ENCODE results near the gene FITM1.

Gene FITM1, protein sequence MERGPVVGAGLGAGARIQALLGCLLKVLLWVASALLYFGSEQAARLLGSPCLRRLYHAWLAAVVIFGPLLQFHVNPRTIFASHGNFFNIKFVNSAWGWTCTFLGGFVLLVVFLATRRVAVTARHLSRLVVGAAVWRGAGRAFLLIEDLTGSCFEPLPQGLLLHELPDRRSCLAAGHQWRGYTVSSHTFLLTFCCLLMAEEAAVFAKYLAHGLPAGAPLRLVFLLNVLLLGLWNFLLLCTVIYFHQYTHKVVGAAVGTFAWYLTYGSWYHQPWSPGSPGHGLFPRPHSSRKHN

DNA sequence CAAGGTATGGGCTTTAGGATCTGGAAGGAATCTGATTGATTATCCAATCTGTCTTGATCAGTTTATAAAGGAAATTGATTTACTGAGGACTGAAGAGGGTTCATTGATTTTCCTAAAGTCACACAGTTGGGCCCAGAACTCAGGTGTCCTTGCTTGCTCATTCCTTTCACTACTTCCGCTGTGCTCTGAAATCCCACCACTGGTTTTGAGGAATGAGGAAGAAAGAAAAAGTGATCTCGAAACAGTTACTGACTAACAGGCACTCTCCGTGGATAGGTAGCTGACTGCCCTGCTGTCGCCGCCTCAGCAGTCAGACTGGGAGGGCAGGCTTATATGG lies at the start of gene FITM1:
Gene FITM1, plus strand, starts transcription at position 280 of the 337 bp plus-strand sequence. CDS start 905 bp downstream, outside the sequence.
- DNase-seq, result no peak

DNA sequence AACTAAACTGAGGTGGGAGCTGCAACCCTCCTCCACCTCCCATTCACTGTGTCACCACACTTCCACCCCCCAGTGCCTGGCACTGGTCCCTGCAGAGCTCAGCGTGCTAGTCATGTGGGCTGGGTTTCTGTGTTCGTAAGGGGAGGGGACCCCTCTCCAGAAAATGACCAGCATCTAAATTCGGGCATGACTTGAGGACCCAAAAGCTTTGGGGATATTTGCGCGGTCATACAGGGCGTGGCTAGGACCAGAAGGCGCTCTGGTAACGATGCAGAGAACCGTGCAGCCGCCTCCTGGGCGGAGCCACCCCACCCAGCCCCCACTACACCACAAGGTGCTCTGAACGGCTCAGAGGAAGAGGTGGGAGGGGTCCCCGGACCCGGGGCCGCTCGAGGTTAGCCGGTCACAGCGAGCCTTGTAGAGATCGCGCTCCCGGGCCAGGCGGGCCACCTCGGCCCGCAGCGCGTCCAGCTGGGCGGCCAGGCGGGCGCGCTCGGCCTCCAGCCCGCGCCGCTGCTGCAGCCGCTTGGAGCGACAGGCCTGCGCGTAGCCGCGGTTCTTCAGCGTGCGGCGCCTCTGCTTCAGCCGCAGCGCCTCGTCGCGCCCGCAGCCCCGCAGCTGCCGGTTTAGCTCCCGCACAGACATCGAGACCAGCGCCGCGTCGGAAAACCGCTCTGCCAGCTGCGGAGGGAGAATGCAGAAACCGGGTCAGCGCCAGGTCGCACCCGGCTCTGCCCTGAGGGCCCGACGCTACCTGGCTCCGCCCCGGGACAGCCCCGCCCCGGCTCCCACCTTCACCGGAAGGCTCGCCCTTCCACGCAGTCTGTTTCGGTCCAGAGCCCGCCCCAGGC lies 49.3 kb upstream of the FITM1 start:
- no peak for DNase-seq

DNA sequence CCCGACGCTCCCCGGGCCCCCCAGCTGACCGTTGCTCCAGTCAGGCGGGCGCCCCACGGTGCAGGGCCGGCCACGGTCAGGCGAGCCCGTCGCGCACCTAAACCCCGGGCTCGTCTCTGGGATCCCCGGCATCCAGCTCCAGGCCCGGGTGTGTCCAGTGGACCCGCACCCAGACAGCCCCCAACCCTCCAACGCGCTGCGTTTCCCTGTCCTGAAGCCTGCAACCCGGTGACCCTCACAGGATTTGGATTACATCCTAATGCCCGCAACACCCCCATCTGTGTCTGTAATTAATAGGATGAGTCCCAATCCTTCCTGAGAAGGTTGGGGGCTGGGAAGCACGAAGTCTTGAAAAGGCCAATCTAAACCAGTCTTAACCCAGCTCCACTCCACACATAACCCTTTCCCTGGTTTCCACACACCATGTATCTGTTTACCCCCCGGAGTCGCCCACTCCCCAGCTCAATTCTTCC lies 48.7 kb upstream of the FITM1 start:
- no peak for DNase-seq

DNA sequence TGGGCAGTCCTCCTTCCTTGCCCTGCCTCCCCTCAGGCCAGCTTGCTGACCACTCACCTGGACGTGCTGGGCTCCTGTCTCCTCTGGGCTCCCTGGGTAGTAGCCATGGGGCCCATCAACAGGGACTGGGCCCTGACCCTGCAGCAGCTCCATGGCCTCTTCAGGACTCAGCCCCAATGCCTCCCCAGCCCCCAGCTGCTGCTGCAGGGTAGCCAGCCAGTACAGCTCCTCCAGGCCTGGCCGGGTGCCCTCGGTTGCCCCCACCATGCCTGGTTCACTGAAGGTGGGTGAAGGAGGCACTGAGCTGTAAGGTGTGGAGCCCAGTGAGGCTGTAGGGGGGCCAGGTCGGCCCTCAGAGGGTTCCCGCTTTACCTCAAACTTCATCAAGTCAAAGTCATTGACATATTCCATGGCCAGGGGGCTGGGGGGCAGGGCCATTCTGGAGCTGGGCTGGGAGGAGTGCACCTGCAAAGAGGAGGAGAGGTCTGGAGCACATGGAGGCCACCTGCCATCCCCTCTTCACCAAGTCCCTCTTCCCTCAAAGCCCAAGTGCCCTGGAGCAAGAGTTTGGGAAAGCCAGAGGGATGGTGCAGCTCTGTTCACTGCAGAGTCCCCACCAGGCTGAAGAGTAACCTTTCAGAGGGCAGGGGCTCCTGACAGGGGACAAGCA lies 47.9 kb upstream of the FITM1 start:
- DNase-seq, result no peak

DNA sequence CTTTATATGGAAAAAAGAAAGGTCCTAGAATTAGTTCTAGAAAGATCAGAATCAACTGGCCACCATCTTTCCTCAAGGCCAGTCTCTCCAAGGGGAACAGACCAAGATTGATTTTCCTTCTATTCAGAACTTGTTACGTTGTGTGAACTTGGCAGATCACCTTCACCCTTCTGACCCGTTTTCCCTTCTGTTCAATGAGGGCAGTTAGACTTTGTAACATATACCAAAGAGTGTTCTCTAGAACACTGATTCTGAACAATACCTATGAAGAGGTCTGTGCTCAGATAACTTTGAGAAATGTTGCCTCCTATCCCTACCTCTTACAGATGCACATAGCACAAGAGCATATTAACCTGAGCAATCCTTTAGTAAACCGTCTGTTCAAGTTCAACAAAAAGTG lies 47.0 kb upstream of the FITM1 start:
- no peak for DNase-seq

DNA sequence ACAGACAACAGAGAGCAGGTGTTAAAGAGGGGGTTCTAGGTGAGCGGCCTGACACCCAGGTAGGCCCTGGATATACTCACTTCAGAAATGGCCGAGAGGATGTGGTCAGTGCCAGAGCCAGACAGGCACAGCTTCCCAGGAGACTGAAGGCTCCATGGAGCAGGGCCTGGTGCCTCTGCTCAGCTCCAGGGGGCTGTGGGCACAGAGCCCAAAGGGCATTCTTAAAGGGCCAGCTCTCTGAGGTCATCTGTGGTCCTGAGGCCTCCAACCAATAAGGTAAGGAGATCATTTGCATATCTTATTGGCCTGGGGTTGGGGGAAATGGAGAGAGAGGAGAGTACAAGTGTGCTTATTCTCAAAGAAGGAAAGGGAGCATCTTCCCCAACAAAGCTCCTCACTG lies 46.0 kb upstream of the FITM1 start:
- DNase-seq, result no peak

DNA sequence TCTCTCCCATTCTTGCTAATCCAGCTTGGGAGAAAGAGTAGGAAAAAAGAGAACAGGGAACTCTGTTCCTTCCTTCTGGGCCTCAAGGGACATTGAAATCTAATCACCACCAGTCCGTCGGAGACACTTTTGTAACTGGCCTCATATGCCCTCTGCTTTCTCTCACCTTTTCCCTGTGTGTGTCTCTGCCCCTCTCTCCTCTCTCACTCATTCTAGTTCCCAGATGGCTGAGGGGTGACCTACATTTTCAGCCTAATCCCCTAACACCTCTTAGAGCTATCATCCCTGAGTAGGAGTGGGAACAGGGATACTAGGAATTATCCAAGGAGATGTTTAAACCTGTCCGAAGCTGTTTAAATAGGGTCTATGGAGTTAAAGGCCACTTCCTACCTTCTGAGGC lies 45.2 kb upstream of the FITM1 start:
- DNase-seq, result no peak

DNA sequence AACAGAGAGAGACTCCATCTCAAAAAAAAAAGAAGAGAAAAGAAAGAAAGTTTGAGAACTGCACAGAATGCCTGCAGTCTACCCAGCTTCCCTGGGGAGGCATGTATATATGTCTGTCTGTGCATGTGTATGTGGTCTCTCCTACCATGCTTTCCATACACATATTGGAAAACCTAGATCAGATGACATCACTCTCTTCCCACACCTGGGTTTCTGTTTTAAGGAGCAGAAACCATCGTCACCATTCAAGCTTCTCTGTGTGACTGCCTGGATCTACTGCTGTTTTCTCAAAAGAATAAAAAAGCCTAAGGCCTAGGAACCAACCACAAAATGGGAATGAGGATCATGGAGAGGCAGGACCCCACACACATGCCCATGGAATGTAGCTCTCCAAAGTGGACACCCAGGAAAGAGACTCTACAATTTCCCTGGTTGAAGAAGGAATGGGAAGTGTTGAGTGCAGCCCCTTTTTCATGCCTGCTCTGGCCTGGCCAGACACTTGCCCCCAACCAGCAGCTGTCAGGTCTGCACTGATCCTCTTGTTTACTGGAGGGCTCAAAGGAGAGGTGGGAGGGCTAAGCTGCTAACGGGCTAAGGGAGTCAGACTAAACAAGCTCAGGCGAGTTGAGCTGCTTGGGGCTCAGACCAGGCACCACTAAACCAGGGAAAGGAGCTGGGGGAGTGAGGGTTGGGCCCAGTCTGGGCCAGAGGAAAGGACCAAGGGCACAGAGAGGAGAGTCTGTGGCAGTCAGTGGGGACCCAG lies 44.1 kb upstream of the FITM1 start:
- DNase-seq, result no peak

- DNase-seq, result no peak
These were observed 43.5 kb upstream of the FITM1 start for GRCh38 chr14:24087004-24087403.

DNA sequence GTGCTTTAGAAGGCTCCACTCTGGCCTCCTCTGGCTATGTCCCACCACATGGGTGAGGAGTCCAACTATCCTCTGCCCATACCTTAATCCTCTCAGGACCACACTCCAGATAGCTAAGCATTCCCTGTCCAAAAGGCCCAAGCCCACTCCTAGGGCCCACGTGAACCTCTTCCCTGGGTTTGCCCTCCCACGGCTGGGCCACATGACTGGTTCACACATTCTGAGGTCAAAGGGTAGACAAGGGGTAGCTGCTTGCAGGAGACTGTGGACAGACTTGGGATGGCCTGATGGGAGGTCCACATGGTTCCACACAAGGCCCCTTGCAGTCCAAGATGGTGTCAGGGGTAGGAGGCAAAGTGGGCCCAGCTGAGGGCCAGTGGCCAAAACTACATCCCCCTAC lies 42.4 kb upstream of the FITM1 start:
- no peak for DNase-seq

DNA sequence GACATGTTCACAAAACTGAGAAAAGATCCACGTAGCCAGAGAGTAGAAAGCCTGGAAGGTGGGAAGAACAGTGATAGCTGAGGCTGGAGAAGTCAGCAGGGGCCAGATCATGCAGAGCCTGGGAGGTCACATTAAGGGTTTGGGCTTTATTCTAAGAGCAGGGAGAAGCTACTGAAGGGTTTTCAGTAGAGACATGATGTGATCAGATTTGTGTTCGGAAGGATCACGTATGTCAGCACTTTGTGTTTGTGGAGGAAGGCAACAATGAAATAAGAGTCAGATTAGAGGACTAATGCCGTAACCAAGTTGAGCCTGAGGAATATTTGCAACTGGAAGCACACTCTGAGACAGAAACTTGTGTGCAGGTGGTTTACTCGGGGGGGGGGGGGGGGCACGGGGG lies 40.6 kb upstream of the FITM1 start:
- DNase-seq, result no peak

DNA sequence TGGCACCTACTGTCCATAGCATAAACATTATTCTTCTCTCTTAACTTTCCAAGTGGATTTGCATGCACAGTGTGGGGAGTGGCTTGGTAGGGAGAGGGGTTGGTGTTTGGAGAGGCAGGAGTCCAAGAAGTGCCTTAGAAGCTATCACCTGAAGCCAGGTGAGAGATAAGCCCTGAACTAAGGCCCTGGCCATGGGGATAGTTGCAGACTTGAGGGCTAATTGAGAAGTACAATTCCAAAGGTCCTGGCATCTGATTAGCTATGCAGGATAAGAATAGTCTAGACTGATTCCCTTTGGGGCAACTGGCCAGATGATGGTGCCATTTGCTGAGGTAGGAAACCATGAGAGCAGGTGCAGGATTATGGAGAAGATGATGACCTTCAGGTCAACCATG lies 38.4 kb upstream of the FITM1 start:
- DNase-seq, result no peak

- DNase-seq, result no peak
These were observed 37.8 kb upstream of the FITM1 start for GRCh38 chr14:24092505-24093206.

DNA sequence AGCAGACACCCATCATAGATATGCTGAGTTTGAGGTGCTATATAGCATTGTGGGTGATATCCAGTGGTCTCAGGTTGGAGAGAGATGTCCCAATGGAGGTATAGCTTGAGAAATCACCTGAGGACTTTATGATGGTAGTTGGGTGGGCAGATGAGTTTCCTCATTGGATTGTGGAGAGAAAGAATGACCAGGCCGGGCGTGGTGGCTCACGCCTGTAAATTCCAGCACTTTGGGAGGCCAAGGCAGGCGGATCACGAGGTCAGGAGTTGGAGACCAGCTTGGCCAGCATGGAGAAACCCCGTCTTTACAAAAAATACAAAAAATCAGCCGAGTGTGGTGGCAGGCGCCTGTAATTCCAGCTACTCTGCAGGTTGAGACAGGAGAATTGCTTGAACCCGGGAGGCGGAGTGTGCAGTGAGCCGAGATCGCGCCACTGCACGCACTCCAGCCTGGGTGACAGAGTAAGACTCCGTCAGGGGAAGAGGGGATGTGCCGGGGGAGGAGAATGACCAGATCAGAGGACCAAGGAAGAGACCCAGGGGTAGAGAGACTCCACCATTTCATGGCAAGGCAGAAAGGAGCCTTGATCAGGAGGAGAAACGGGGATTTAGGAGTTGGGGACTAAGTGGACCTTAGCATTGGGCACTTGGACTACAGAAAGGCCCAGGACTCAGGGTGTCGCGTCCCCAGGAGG lies 37.1 kb upstream of the FITM1 start:
- DNase-seq, result no peak

GRCh38 chr14:24093901-24094840 lies 36.3 kb upstream of the FITM1 start, which contains the start of gene PCK2:
Gene PCK2, plus strand, starts transcription at chr14:24094311. Its CDS starts 95 bp downstream, at chr14:24094406.
- DNase-seq, result peak; percentile 79

DNA sequence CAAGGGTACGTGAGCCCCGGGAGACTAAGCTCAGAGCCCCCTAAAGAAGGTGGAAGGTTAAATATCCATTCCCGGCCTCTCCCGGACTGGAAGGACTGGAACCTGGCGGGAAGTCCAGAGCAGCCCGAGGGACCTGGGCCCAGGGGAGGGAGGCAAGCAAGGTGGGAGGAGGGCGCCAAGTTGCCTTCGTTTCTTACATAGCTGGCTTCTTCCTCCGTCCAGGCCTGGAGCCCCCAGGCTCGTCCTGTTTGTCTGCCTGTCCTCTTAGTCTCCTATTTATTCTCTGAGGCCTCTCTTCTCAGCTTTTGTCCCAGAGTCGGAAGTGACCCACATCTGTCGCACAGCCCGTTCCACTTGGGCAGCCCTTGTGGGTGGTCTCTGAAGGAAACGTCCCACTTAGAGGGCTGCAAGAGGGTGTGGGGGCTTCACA lies 35.6 kb upstream of the FITM1 start:
- DNase-seq, result no peak

DNA sequence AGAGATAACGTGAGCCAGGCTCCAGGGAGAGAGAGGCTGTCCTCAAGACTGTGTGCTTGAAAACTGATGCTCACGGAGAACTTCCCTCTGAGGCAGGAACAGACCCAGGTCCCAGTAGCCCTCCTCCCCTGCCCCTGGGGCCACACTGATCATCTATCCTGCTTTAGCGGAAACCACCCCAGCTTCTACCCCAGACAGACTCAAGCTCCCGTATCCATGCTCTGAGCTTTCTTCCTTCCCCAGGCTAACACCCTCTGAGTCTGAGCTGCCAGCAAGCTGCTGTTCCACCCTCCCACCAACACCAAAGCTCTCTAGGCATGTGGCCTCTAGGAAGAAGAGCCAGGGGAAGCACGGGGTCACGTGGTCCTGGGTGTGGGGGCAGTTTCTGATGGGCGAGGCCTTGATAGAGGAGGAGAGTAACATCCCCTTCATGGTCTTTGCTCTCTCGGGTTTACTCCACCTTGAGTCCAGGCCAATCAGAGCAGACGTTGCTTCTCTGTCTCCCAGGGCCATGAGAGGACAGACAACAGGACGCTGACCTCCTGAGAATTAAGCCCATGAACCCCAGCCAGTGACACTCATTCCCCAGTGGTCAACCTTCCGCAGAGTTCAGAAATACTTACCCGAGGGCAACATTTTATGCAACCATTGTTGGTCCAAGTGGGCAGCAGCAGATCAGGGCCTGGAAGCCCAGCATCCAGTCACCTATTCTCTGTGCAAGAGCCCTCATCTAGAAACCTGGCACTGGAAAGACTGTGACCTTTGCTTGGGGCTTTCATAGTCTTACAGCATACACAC lies 35.0 kb upstream of the FITM1 start:
- no peak for DNase-seq

DNA sequence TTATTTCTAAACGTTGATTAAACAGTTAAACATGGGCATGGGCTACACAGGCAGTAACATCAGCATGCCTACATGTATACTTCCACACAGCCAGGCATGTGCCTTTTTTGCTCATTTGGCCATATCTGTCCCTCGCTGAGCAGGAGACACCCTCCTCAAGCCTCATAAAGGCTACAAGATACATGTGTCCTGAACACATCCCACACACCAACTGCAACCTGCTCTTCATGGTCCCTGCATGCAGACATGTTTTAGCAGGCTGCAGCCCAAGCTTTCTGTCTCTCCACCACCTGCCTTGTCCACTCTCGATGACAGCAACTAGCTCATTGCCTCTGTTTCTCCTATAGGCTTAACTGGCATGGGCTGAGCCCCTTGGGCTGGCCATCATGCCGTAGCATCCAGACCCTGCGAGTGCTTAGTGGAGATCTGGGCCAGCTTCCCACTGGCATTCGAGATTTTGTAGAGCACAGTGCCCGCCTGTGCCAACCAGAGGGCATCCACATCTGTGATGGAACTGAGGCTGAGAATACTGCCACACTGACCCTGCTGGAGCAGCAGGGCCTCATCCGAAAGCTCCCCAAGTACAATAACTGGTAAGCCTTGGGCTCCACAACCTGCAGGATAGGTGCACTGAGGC lies 33.8 kb upstream of the FITM1 start:
- no peak for DNase-seq
